Neural progenitor cell (in vitro differentiated cells): Measurements from ENCODE around the gene NPC1L1.

Experiments
- EZH2 ChIP-seq: fragments of 200-600 bp; sonication (generic); IDR thresholded peaks from 2 replicates; pipeline ENCODE4 v1.6.1; 2017; ENCODE audit warnings: antibody characterized with exemption, mild to moderate bottlenecking, moderate library complexity
- EZH2phosphoT487 ChIP-seq: fragments of 200-600 bp; sonication (generic); IDR thresholded peaks from 2 replicates; pipeline ENCODE4 v1.6.1; 2017; ENCODE audit warnings: antibody characterized with exemption
- TF ChIP-seq, protein P1 (sequence below): fragments of 200-600 bp; sonication (generic); IDR thresholded peaks from 2 replicates; pipeline ENCODE4 v1.5.1; 2017; ENCODE audit warnings: antibody characterized with exemption, mild to moderate bottlenecking

DNA sequence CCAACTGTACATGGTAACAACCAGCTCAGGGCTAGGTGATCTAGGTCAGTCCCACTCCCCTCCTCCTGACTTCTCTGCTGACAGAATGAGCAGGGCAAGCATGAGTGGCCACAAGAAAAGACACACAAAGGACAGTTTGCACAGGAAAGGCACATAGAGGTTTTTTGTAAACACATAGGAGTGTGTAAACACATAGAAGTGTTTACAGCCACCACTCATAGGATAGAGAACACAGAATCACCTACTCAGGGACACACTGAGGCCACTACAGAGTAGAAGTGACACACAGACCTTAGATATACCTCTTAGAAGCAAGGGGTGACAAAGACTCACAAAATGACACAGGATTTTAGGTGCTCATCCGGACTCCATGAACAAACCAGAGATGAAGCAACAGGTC lies 69.7 kb downstream of the NPC1L1 start:
- TF ChIP-seq, protein P1, sequence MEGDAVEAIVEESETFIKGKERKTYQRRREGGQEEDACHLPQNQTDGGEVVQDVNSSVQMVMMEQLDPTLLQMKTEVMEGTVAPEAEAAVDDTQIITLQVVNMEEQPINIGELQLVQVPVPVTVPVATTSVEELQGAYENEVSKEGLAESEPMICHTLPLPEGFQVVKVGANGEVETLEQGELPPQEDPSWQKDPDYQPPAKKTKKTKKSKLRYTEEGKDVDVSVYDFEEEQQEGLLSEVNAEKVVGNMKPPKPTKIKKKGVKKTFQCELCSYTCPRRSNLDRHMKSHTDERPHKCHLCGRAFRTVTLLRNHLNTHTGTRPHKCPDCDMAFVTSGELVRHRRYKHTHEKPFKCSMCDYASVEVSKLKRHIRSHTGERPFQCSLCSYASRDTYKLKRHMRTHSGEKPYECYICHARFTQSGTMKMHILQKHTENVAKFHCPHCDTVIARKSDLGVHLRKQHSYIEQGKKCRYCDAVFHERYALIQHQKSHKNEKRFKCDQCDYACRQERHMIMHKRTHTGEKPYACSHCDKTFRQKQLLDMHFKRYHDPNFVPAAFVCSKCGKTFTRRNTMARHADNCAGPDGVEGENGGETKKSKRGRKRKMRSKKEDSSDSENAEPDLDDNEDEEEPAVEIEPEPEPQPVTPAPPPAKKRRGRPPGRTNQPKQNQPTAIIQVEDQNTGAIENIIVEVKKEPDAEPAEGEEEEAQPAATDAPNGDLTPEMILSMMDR, result no peak
- TF ChIP-seq EZH2phosphoT487 (no peak), EZH2 (no peak)
